Left lung (tissue), 10 donors: ENCODE data around the gene CYTH3. TPM values are rescaled to one million over a fixed set of nuclear protein-coding genes. Genes with fewer than 3 reads are reported as not detected.

Experiments
- ATAC-seq: fragments of 200-7000 bp; cut with Tn5 transposase; one replicate; pipeline ENCODE4 v1.9.1; 2020; ENCODE audit warnings: moderate library complexity
- DNase-seq, 4 donors: peaks; one replicate each; pipeline ENCODE4 v3.0.0-alpha.2; 2013 to 2020
- H3K27ac ChIP-seq, 2 donors: fragments of 200-600 bp; sonication (generic) in 1 of 2; one replicate each; pipeline versions ENCODE4 v1.5.0 to v1.8.0; 2020 to 2021
- H3K27me3 ChIP-seq, 2 donors: fragments of 200-600 bp; sonication (generic) in 1 of 2; one replicate each; pipeline versions ENCODE4 v1.5.0 to v1.8.0; 2020 to 2021
- H3K36me3 ChIP-seq, 2 donors: fragments of 200-600 bp; sonication (generic) in 1 of 2; one replicate each; pipeline versions ENCODE4 v1.5.0 to v1.8.0; 2020 to 2021
- H3K4me1 ChIP-seq, 2 donors: fragments of 200-600 bp; one replicate each; pipeline ENCODE4 v1.8.0; 2021
- H3K4me3 ChIP-seq, 2 donors: fragments of 200-600 bp; sonication (generic) in 1 of 2; one replicate each; pipeline versions ENCODE4 v1.5.0 to v1.8.0; 2020 to 2021; ENCODE audit warnings: mild to moderate bottlenecking in 1 of 2
- H3K9me3 ChIP-seq, 2 donors: fragments of 200-600 bp; sonication (generic) in 1 of 2; one replicate each; pipeline versions ENCODE4 v1.5.0 to v1.8.0; 2020 to 2021
- CTCF ChIP-seq, 2 donors: fragments of 200-600 bp; sonication (generic) in 1 of 2; IDR thresholded peaks; one replicate each; pipeline versions ENCODE4 v1.5.0 to v1.8.0; 2021; ENCODE audit warnings: antibody characterized with exemption in 2 of 2
- intact Hi-C, 2 donors: fragments of 100-400 bp; cut with DNase I; formaldehyde crosslinking; loops; one replicate each; pipeline versions ENCODE4 v1.11.2 to v1.14.2; 2022
- polyA plus RNA-seq, 6 donors: library from polyadenylated mRNA; unstranded; fragments of 120-200 nt; gene quantifications; one replicate each; pipeline ENCODE4 v1.2.1, GENCODE V29; 2013; ENCODE audit not compliant: insufficient read length in 6 of 6
- total RNA-seq, 2 donors: library from RNA; stranded (reverse); fragmentation: NEBNext Ultra II Directional; extraction: Animal tissue kit (Norgen Biotek cat#: 25700); gene quantifications; one replicate each; pipeline ENCODE4 v1.2.1, GENCODE V29; 2021
- donor health status: DM: no; HTN: yes; CAD: no.
- donor health status: DM: no; HTN: no; CAD: no.

Gene CYTH3
- total and polyA plus RNA-seq, 8 donors: 20.7 to 29.8 (median 25.8) TPM

GRCh38 chr7:6164010-6164409, 108.4 kb downstream of the CYTH3 start:
- DNase-seq (no peak), ATAC-seq (no peak)
- TF ChIP-seq CTCF (IDR thresholded peaks at IDR 0.05): no peak
- H3K9me3 ChIP-seq: no peaks in the 10 kb centered on the region
- H3K27me3 ChIP-seq: no peaks in the 10 kb centered on the region
- H3K4me1 ChIP-seq: peaks cover 0 to 7% of the 10 kb centered on the region in 2 donors
- H3K4me3 ChIP-seq: no peak overlapping the region
- H3K27ac ChIP-seq: no peak overlapping the region
- H3K36me3 ChIP-seq: peaks cover 0 to 63% of the 10 kb centered on the region in 2 donors
- intact Hi-C loops: loop anchor here in 1 of 2 donors (10.0 kb wide), 1 partner anchor 111 kb away; the partner anchor contains the start of gene CYTH3

- no peaks in the 10 kb centered on the region for H3K27me3 ChIP-seq
- H3K27ac ChIP-seq: no peak overlapping the region
- H3K4me1 ChIP-seq: peaks cover 0 to 7% of the 10 kb centered on the region in 2 donors
- no peak overlapping the region for H3K4me3 ChIP-seq
- no peak for TF ChIP-seq CTCF (IDR thresholded peaks at IDR 0.05)
- ATAC-seq (no peak), DNase-seq (no peak)
- H3K9me3 ChIP-seq: no peaks in the 10 kb centered on the region
- peaks cover 0 to 69% of the 10 kb centered on the region in 2 donors for H3K36me3 ChIP-seq
- intact Hi-C loops: loop anchor here in 1 of 2 donors (10.0 kb wide), 1 partner anchor 111 kb away; the partner anchor contains the start of gene CYTH3
Measured at GRCh38 chr7:6163402-6163801, 109.0 kb downstream of the CYTH3 start.

- Histone ChIP-seq H3K36me3 (peaks cover 0 to 75% of the 10 kb centered on the region in 2 donors), H3K27ac (no peak overlapping the region), H3K9me3 (no peaks in the 10 kb centered on the region), H3K4me1 (peaks cover 0 to 7% of the 10 kb centered on the region in 2 donors), H3K4me3 (no peak overlapping the region), H3K27me3 (no peaks in the 10 kb centered on the region)
- no peak for DNase-seq
- no peak for TF ChIP-seq CTCF (IDR thresholded peaks at IDR 0.05)
- ATAC-seq: no peak
- intact Hi-C loops: loop anchor here in 1 of 2 donors (10.0 kb wide), 1 partner anchor 112 kb away; the partner anchor contains the start of gene CYTH3
Measured at GRCh38 chr7:6162650-6163366, 109.6 kb downstream of the CYTH3 start.

GRCh38 chr7:6162331-6162620, 110.1 kb downstream of the CYTH3 start:
- DNase-seq (no peak), ATAC-seq (no peak)
- no peak overlapping the region for H3K27ac ChIP-seq
- peaks cover 0 to 7% of the 10 kb centered on the region in 2 donors for H3K4me1 ChIP-seq
- H3K4me3 ChIP-seq: no peak overlapping the region
- intact Hi-C loops: loop anchor here in 1 of 2 donors (10.0 kb wide), 1 partner anchor 113 kb away; the partner anchor contains the start of gene CYTH3
- no peaks in the 10 kb centered on the region for H3K9me3 ChIP-seq
- H3K27me3 ChIP-seq: no peaks in the 10 kb centered on the region
- peaks cover 0 to 80% of the 10 kb centered on the region in 2 donors for H3K36me3 ChIP-seq
- no peak for TF ChIP-seq CTCF (IDR thresholded peaks at IDR 0.05)

- Histone ChIP-seq H3K27me3 (no peaks in the 10 kb centered on the region), H3K36me3 (peaks cover 0 to 86% of the 10 kb centered on the region in 2 donors), H3K4me1 (peaks cover 0 to 7% of the 10 kb centered on the region in 2 donors), H3K9me3 (no peaks in the 10 kb centered on the region), H3K4me3 (no peak overlapping the region), H3K27ac (no peak overlapping the region)
- DNase-seq: no peak
- TF ChIP-seq CTCF (IDR thresholded peaks at IDR 0.05): no peak
- no peak for ATAC-seq
- intact Hi-C loops: loop anchor here in 1 of 2 donors (10.0 kb wide), 1 partner anchor 113 kb away; the partner anchor contains the start of gene CYTH3
Measured at GRCh38 chr7:6161463-6162330, 110.7 kb downstream of the CYTH3 start.
